Measurements from ENCODE around the gene JAG1.
A peak's percentile ranks its signal among the peaks of the same experiment; 100 is the strongest.

The JAG1 gene

GRCh38 chr20:10696650-10697049, 22.9 kb upstream of the JAG1 start:
- peak; percentile 29 for DNase-seq

- no peak for DNase-seq
These were observed 15.6 kb upstream of the JAG1 start for GRCh38 chr20:10689385-10689784.

GRCh38 chr20:10687895-10688294, 14.1 kb upstream of the JAG1 start:
- no peak for DNase-seq

- DNase-seq = no peak
These were observed 12.7 kb upstream of the JAG1 start for GRCh38 chr20:10686356-10687133.

GRCh38 chr20:10683537-10683936, 9.7 kb upstream of the JAG1 start:
- no peak for DNase-seq

- DNase-seq = no peak
These were observed 9.1 kb upstream of the JAG1 start for GRCh38 chr20:10682939-10683338.

- no peak for DNase-seq
These were observed 7.7 kb upstream of the JAG1 start for GRCh38 chr20:10681494-10681893.

- no peak for DNase-seq
These were observed 6.8 kb upstream of the JAG1 start for GRCh38 chr20:10680571-10680970.

- no peak for DNase-seq
These were observed 5.5 kb upstream of the JAG1 start for GRCh38 chr20:10679269-10679668.

GRCh38 chr20:10676518-10676917, 2.7 kb upstream of the JAG1 start:
- peak; percentile 22 for DNase-seq

- DNase-seq = no peak
These were observed 1.6 kb upstream of the JAG1 start for GRCh38 chr20:10675450-10675848.

- DNase-seq = peak; percentile 82
These were observed 1.1 kb upstream of the JAG1 start for GRCh38 chr20:10674684-10675449.

GRCh38 chr20:10673176-10673841, 490 bp downstream of the JAG1 start:
- peak; percentile 64 for DNase-seq

GRCh38 chr20:10672624-10673127, 1.1 kb downstream of the JAG1 start:
- DNase-seq = peak; percentile 65

- DNase-seq = peak; percentile 59
These were observed 1.7 kb downstream of the JAG1 start for GRCh38 chr20:10671919-10672623.

- DNase-seq = peak; percentile 96
These were observed 2.4 kb downstream of the JAG1 start for GRCh38 chr20:10671221-10671918.

- DNase-seq = no peak
These were observed 3.1 kb downstream of the JAG1 start for GRCh38 chr20:10670501-10671220.

GRCh38 chr20:10669843-10670446, 3.9 kb downstream of the JAG1 start:
- DNase-seq = no peak

GRCh38 chr20:10668677-10669368, 5.0 kb downstream of the JAG1 start:
- no peak for DNase-seq

GRCh38 chr20:10667560-10668167, 6.1 kb downstream of the JAG1 start:
- DNase-seq = no peak

Data from hematopoietic multipotent progenitor cell treated with erythropoietin and hydrocortisone succinate and interleukin-3 and kit ligand, for 4 days (in vitro differentiated cells).